GM12801 (cell line): ENCODE measurements around the gene RPS6KB2.

Source experiments
- CTCF ChIP-seq: IDR thresholded peaks from one replicate; pipeline ENCODE4 v1.5.1; 2011; ENCODE audit warnings: control low read depth; ENCODE audit not compliant: insufficient read length; ENCODE audit errors: extremely low read depth

RPS6KB2 gene

GRCh38 chr11:67483831-67484665 is 55.8 kb downstream of the RPS6KB2 start:
- TF ChIP-seq CTCF: no peak

- no peak for TF ChIP-seq CTCF
These were observed 56.6 kb downstream of the RPS6KB2 start for GRCh38 chr11:67484847-67485311.
